ENCODE data around the gene ERF. TPM values are rescaled to one million over a fixed set of nuclear protein-coding genes. Genes with fewer than 3 reads are reported as not detected.

ERF gene
- total and polyA plus RNA-seq, 10 of the 15 experiments (the other 5 are each of a cell fraction or from before 2014, with no cell fraction given), result 0.02 to 51.8 (median 14.4) TPM

DNA sequence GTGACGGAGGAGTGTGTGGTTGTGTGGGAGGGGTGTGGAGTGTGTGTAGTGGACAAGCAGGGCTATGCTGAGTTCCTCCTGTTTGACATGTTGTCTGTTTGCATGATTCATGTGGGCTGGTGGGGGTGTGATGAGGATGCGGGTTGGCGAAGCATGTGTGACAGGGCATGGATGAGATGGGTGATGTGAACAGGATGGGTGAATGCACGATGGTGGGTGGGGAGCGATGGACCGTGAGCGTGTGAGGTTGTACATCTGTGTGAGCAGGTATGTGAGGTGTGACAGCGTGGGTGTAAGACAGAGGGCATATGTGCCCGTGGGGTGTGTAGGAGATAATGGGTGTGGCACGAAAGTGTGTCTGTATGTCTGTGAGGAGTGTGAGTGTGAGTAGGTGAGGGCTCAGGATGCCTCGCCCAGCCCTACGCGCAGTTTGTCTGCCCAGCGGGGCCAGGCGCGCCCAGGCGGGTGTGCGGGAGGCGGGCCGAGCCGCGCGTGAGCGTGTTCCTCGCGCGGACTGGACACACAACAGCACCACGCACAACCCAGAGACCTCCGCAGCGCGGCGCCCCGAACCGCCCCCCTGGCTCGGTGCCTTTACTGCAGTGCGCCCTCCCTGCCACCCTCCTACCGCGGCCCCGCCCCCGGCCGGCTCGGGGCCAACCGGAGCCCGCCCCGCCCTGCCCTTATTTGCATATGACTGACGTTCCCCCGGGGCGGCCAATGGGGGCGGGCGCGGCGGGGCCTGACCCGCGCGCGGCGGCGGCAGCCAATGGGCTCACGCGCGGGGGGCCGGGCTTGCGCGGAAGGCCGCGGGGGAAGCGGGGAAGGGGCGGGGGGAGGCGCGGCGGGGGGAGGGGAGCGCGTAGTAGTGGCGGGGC is 28.5 kb upstream of the ERF start (continued):
- no peak for TF ChIP-seq SUPT20H (IDR thresholded peaks at IDR 0.05; ENCODE audit: borderline replicate concordance, control insufficient read depth, low read depth, low read length)
- TF ChIP-seq RCOR1 (conservative IDR thresholded peaks at IDR 0.05; ENCODE audit: low read depth, low read length), result no peak
- TF ChIP-seq ZNF687 (IDR thresholded peaks at IDR 0.05), result no peak
- peak; percentile 23; the same call in 1 of the 2 replicates for TF ChIP-seq ZNF217 (IDR thresholded peaks at IDR 0.05)
- peak; percentile 37 for TF ChIP-seq SP1 (IDR thresholded peaks at IDR 0.05; ENCODE audit: low read depth, low read length)
- TF ChIP-seq, protein P1, sequence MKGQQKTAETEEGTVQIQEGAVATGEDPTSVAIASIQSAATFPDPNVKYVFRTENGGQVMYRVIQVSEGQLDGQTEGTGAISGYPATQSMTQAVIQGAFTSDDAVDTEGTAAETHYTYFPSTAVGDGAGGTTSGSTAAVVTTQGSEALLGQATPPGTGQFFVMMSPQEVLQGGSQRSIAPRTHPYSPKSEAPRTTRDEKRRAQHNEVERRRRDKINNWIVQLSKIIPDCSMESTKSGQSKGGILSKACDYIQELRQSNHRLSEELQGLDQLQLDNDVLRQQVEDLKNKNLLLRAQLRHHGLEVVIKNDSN (IDR thresholded peaks at IDR 0.05; ENCODE audit: borderline replicate concordance, extremely low read length, insufficient read depth, low read depth, low read length), result no peak
- no peak for TF ChIP-seq KLF5 (IDR thresholded peaks at IDR 0.05; ENCODE audit: partially characterized antibody)
- TF ChIP-seq, protein P2, sequence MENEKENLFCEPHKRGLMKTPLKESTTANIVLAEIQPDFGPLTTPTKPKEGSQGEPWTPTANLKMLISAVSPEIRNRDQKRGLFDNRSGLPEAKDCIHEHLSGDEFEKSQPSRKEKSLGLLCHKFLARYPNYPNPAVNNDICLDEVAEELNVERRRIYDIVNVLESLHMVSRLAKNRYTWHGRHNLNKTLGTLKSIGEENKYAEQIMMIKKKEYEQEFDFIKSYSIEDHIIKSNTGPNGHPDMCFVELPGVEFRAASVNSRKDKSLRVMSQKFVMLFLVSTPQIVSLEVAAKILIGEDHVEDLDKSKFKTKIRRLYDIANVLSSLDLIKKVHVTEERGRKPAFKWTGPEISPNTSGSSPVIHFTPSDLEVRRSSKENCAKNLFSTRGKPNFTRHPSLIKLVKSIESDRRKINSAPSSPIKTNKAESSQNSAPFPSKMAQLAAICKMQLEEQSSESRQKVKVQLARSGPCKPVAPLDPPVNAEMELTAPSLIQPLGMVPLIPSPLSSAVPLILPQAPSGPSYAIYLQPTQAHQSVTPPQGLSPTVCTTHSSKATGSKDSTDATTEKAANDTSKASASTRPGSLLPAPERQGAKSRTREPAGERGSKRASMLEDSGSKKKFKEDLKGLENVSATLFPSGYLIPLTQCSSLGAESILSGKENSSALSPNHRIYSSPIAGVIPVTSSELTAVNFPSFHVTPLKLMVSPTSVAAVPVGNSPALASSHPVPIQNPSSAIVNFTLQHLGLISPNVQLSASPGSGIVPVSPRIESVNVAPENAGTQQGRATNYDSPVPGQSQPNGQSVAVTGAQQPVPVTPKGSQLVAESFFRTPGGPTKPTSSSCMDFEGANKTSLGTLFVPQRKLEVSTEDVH (IDR thresholded peaks at IDR 0.05; ENCODE audit: low read depth, partially characterized antibody), result no peak
- TF ChIP-seq NFXL1 (IDR thresholded peaks at IDR 0.05; ENCODE audit: borderline replicate concordance), result no peak
- no peak for TF ChIP-seq PAX8 (IDR thresholded peaks at IDR 0.05)
- TF ChIP-seq, protein P3, sequence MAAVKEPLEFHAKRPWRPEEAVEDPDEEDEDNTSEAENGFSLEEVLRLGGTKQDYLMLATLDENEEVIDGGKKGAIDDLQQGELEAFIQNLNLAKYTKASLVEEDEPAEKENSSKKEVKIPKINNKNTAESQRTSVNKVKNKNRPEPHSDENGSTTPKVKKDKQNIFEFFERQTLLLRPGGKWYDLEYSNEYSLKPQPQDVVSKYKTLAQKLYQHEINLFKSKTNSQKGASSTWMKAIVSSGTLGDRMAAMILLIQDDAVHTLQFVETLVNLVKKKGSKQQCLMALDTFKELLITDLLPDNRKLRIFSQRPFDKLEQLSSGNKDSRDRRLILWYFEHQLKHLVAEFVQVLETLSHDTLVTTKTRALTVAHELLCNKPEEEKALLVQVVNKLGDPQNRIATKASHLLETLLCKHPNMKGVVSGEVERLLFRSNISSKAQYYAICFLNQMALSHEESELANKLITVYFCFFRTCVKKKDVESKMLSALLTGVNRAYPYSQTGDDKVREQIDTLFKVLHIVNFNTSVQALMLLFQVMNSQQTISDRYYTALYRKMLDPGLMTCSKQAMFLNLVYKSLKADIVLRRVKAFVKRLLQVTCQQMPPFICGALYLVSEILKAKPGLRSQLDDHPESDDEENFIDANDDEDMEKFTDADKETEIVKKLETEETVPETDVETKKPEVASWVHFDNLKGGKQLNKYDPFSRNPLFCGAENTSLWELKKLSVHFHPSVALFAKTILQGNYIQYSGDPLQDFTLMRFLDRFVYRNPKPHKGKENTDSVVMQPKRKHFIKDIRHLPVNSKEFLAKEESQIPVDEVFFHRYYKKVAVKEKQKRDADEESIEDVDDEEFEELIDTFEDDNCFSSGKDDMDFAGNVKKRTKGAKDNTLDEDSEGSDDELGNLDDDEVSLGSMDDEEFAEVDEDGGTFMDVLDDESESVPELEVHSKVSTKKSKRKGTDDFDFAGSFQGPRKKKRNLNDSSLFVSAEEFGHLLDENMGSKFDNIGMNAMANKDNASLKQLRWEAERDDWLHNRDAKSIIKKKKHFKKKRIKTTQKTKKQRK (IDR thresholded peaks at IDR 0.05; ENCODE audit: low read depth, low read length), result no peak
- no peak for TF ChIP-seq ZNF384 (IDR thresholded peaks at IDR 0.05; ENCODE audit: borderline replicate concordance, low read depth, low read length)
- no peak for TF ChIP-seq EZH2 (IDR thresholded peaks at IDR 0.05; ENCODE audit: borderline replicate concordance, control insufficient read depth, low read depth, low read length)
- TF ChIP-seq CBX3 (IDR thresholded peaks at IDR 0.05; ENCODE audit: borderline replicate concordance, low read depth), result no peak
- TF ChIP-seq SIX5 (IDR thresholded peaks at IDR 0.05; ENCODE audit: low read depth, low read length, severe bottlenecking), result no peak
- TF ChIP-seq YY1 (IDR thresholded peaks at IDR 0.05; ENCODE audit: low read depth, low read length), result no peak
- peak; percentile 89 for TF ChIP-seq LARP7 (IDR thresholded peaks at IDR 0.05)
